PC-3 (cell line): ENCODE data around the gene OPALIN.

Experiments
- EZH2 ChIP-seq: fragments of 300-600 bp; sonication (generic); IDR thresholded peaks from one replicate; pipeline ENCODE4 v1.6.1; 2017; ENCODE audit warnings: antibody characterized with exemption, mild to moderate bottlenecking, low read length; ENCODE audit not compliant: unreplicated experiment
- TF ChIP-seq, protein P1 (sequence below): fragments of 300-600 bp; sonication (generic); conservative IDR thresholded peaks from 2 replicates; pipeline ENCODE4 v1.5.1; 2017; ENCODE audit warnings: antibody characterized with exemption, low read depth, mild to moderate bottlenecking, low read length

DNA sequence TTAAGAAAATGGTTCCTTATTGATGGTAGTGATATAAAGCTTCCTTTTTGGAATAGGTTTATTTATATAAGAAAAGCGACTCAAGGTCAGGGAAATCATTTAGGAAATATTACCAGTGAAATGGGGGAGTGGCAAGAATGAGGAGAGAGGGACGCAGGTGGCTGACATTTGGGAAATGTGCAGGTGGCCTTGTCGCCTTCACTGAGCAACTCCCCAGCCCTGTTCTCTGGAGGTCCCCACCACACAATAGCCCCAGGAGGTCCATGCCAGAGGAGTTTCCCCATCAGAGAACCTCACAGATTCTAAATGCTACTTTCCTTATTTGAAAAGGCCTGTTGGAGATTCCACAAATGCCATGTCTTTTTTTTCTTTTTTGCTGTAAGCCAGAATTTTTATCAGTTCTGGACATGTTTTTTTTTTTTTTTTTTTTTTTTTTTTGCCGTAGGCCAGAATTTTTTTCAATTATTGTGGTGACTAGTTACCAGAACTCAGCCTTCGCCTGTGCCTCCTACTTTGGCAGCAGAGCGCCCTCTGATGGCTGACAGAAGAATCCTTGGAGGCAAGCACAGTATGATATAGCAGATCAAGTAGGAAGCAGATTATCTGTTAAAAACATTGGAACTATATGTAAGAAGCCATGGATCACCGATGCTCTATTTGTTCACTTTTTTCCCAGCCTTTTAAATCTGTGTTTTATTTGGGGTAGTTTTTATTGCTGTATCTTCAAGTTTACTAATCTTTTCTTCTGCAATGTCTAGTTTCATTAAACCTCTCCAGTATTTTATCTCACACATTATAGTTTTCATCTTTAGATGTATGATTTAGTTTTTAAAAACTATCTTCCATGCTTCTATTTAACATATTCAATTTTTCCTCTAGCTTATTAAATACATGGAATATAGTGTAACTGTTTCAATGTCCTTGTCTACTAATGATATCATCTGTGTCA lies 18.6 kb downstream of the OPALIN start:
- TF ChIP-seq, protein P1, sequence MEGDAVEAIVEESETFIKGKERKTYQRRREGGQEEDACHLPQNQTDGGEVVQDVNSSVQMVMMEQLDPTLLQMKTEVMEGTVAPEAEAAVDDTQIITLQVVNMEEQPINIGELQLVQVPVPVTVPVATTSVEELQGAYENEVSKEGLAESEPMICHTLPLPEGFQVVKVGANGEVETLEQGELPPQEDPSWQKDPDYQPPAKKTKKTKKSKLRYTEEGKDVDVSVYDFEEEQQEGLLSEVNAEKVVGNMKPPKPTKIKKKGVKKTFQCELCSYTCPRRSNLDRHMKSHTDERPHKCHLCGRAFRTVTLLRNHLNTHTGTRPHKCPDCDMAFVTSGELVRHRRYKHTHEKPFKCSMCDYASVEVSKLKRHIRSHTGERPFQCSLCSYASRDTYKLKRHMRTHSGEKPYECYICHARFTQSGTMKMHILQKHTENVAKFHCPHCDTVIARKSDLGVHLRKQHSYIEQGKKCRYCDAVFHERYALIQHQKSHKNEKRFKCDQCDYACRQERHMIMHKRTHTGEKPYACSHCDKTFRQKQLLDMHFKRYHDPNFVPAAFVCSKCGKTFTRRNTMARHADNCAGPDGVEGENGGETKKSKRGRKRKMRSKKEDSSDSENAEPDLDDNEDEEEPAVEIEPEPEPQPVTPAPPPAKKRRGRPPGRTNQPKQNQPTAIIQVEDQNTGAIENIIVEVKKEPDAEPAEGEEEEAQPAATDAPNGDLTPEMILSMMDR, result peak; percentile 71
- TF ChIP-seq EZH2, result no peak
